Chondrocyte (in vitro differentiated cells): ENCODE results near the gene TXNDC5. TPM values are rescaled to one million over a fixed set of nuclear protein-coding genes. Genes with fewer than 3 reads are reported as not detected.

ENCODE experiments used
- DNase-seq: peaks from one replicate; pipeline ENCODE4 v3.0.0; 2021; ENCODE audit warnings: mixed read lengths, low spot score
- H3K27ac Mint-ChIP-seq: one replicate; pipeline ENCODE4 v1.8.0; 2021; ENCODE audit warnings: mild to moderate bottlenecking, moderate library complexity, mixed read lengths; ENCODE audit not compliant: unreplicated experiment
- H3K27me3 Mint-ChIP-seq: 2 replicates; pipeline ENCODE4 v1.8.0; 2021; ENCODE audit warnings: low read depth, mixed read lengths
- H3K36me3 Mint-ChIP-seq: 2 replicates; pipeline ENCODE4 v1.8.0; 2021; ENCODE audit warnings: low read depth, mixed read lengths
- H3K4me1 Mint-ChIP-seq: 2 replicates; pipeline ENCODE4 v1.8.0; 2021; ENCODE audit warnings: low read depth, mild to moderate bottlenecking, mixed read lengths
- H3K4me3 Mint-ChIP-seq: one replicate; pipeline ENCODE4 v1.8.0; 2021; ENCODE audit warnings: mild to moderate bottlenecking, moderate library complexity, mixed read lengths; ENCODE audit not compliant: unreplicated experiment
- H3K9me3 Mint-ChIP-seq: 2 replicates; pipeline ENCODE4 v1.8.0; 2021; ENCODE audit warnings: low read depth, mixed read lengths
- total RNA-seq: library from RNA; stranded (reverse); gene quantifications from 3 replicates; pipeline ENCODE4 v1.2.1, GENCODE V29; 2021
- TF ChIP-seq, protein P1 (sequence below): fragments of 200-600 bp; sonication (generic); IDR thresholded peaks from 2 replicates; pipeline ENCODE4 v1.5.0; 2021; ENCODE audit warnings: antibody characterized with exemption, mild to moderate bottlenecking, moderate library complexity

TXNDC5 gene
- total RNA-seq, 1 donor from 2014 or later: 231 TPM

DNA sequence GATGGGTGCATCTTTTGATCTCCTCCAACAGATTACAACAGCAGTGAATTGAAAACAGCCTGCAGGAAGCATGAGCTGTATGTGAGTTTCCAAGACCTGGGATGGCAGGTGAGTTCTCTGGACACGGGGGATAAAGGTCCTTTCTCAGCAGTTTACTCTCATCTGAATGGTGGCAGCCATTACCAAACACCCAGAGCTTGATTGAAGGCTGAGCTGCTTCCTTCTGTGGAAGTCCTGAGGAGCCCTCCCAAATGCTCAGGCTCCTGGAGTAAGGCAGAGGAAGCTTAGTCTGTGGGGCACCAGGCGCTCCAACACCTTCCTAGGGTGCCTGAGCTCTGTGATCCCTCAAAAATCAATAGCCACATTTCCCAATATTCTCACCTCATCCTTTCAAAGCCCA lies 31.5 kb downstream of the TXNDC5 start:
- H3K27me3 Mint-ChIP-seq: no peaks in the 10 kb centered on the region
- no peak overlapping the region for H3K4me3 Mint-ChIP-seq
- peaks cover 3% of the 10 kb centered on the region for H3K9me3 Mint-ChIP-seq
- H3K4me1 Mint-ChIP-seq: no peaks in the 10 kb centered on the region
- H3K36me3 Mint-ChIP-seq: peaks cover 31% of the 10 kb centered on the region
- TF ChIP-seq, protein P1, sequence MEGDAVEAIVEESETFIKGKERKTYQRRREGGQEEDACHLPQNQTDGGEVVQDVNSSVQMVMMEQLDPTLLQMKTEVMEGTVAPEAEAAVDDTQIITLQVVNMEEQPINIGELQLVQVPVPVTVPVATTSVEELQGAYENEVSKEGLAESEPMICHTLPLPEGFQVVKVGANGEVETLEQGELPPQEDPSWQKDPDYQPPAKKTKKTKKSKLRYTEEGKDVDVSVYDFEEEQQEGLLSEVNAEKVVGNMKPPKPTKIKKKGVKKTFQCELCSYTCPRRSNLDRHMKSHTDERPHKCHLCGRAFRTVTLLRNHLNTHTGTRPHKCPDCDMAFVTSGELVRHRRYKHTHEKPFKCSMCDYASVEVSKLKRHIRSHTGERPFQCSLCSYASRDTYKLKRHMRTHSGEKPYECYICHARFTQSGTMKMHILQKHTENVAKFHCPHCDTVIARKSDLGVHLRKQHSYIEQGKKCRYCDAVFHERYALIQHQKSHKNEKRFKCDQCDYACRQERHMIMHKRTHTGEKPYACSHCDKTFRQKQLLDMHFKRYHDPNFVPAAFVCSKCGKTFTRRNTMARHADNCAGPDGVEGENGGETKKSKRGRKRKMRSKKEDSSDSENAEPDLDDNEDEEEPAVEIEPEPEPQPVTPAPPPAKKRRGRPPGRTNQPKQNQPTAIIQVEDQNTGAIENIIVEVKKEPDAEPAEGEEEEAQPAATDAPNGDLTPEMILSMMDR: no peak
- no peak for DNase-seq
- no peak overlapping the region for H3K27ac Mint-ChIP-seq

DNA sequence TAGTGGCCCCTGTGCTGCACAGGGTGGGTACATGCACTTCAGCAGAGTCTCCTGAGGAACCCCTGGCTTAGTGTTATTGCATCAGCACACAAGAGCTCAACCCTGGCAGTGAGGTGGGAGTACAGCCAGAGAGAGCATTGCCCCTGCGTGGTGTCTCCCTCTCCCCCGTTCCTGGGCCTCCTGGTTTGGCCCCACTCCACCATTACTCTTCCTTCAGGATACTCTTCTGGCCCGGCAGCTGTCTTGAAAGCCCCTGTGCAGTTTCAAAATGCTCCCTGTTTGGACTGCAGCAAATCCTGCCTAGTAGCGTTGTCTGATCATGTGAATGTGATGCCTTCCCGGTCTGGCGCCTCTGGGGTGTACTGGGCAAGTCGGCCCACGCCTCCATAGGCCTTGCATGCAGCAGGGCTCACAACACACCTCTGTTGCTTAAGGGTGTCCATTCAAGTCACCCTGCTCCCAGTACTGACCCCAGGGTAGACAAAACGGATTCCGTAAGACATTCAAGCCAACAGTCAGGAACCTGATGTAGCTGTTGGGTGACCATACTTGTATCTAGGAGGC lies 32.1 kb downstream of the TXNDC5 start:
- TF ChIP-seq, protein P1: no peak

DNA sequence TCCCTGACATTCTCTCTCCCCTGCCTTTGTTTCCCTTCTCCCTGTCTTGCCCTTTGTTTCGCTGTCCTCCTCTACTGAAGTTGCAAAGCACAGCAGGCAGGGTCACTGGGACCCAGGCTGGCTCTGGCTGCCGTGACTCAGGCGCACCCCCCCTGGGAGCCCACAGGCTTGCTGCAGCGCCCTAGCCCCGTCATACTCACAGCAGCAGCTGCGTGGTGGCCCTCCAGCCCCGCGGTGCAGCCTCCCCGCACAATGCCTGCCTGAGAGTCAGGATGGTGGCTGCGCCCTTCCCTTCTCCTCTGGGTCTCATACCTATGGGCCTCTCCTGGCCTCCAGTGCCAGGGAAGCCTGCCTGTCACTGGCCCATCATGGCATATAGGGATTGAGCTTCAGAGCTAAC lies 41.7 kb downstream of the TXNDC5 start:
- no peak for DNase-seq
- Mint-ChIP-seq H3K4me1 (no peaks in the 10 kb centered on the region), H3K36me3 (no peaks in the 10 kb centered on the region), H3K27ac (no peak overlapping the region), H3K4me3 (no peak overlapping the region), H3K9me3 (peaks cover 4% of the 10 kb centered on the region), H3K27me3 (no peaks in the 10 kb centered on the region)
- TF ChIP-seq, protein P1: no peak

More for the DNA sequence above, 32.1 kb downstream of the TXNDC5 start:
- H3K36me3 Mint-ChIP-seq: peaks cover 26% of the 10 kb centered on the region
- H3K4me1 Mint-ChIP-seq: no peaks in the 10 kb centered on the region
- H3K27ac Mint-ChIP-seq: no peak overlapping the region
- H3K9me3 Mint-ChIP-seq: peaks cover 3% of the 10 kb centered on the region
- H3K27me3 Mint-ChIP-seq: no peaks in the 10 kb centered on the region
- no peak overlapping the region for H3K4me3 Mint-ChIP-seq
- DNase-seq: no peak

DNA sequence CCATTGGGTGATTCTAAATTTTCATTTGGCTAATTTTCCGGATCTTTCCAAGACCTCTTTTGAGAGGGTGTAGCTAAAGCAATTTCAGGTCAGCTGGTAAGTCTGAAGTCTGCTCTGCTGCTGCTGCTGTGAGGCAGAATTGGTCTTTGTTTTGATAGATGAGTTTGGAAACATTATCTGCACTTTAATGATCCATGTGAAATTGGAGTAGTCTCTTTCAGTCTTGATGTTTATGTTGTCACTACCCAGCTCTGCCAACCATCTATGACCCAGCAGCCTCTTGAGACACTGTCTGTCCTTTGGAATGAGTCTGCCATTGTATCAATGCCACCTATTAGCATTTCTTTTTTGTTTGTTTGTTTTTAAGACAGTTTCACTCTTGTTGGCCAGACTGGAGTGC lies 44.1 kb downstream of the TXNDC5 start:
- no peaks in the 10 kb centered on the region for H3K27me3 Mint-ChIP-seq
- no peaks in the 10 kb centered on the region for H3K9me3 Mint-ChIP-seq
- no peak overlapping the region for H3K4me3 Mint-ChIP-seq
- H3K36me3 Mint-ChIP-seq: no peaks in the 10 kb centered on the region
- no peak overlapping the region for H3K27ac Mint-ChIP-seq
- TF ChIP-seq, protein P1: no peak
- DNase-seq: no peak
- H3K4me1 Mint-ChIP-seq: no peaks in the 10 kb centered on the region

DNA sequence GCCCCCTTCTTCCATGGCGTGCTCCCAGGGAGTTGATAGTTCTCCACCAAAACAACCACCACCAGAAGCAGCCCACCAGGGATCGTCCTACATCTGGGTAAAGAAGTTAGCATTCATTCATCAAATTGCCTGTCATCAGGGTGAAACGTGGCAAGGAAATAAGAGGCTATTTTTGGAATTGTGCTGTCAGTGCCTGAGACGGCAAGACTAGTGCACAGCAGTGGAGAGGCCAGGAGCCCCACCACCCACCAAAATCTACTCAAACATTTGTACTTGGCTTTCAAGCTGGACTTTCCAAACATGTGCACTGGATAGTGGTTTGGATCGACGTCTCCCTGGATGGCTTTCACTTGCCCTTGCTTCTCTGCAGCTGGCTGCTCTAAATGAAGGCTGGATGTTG lies 44.8 kb downstream of the TXNDC5 start:
- TF ChIP-seq, protein P1: no peak
- Mint-ChIP-seq H3K4me3 (no peak overlapping the region), H3K27me3 (no peaks in the 10 kb centered on the region), H3K9me3 (no peaks in the 10 kb centered on the region), H3K27ac (no peak overlapping the region), H3K36me3 (no peaks in the 10 kb centered on the region), H3K4me1 (no peaks in the 10 kb centered on the region)
- DNase-seq: no peak
